ENCODE results near the gene CEP162. TPM values are rescaled to one million over a fixed set of nuclear protein-coding genes. Genes with fewer than 3 reads are reported as not detected.
A peak's percentile ranks its signal among the peaks of the same experiment; 100 is the strongest.

Gene CEP162
- total and polyA plus RNA-seq, 2 experiments from 2014 or later: 2.9 to 3.0 TPM

GRCh38 chr6:84074988-84075781 is 152.3 kb downstream of the CEP162 start:
- no peaks in the 10 kb centered on the region for H3K4me1 ChIP-seq (ENCODE audit: insufficient read depth)
- H3K27me3 ChIP-seq (replicated peaks; ENCODE audit: insufficient read depth): no peaks in the 10 kb centered on the region
- peak; percentile 56 for DNase-seq
- no peaks in the 10 kb centered on the region for H4K20me1 ChIP-seq (ENCODE audit: insufficient read depth)
- no peaks in the 10 kb centered on the region for H3F3A ChIP-seq (ENCODE audit: insufficient read depth)
- H3K4me3 ChIP-seq: no peak overlapping the region
- H2AFZ ChIP-seq: peak overlapping the region; percentile 48
- no peaks in the 10 kb centered on the region for H3K36me3 ChIP-seq (ENCODE audit: low read depth)
- in situ Hi-C loops (cut with MboI): no loop called here
- no peak overlapping the region for H3K4me2 ChIP-seq (ENCODE audit: unreplicated experiment)
- H3K27ac ChIP-seq: no peak overlapping the region
- 40% methylated on average over 6 of the region's 6 CpGs for WGBS, 2 experiments (ENCODE audit: low coverage in 1 of 2, low lambda C conversion rate in 2 of 2, missing lambda C conversion rate in 2 of 2)
- H3K9me3 ChIP-seq (ENCODE audit: low read depth): no peaks in the 10 kb centered on the region
- H3K9ac ChIP-seq: no peak overlapping the region
- no peaks in the 10 kb centered on the region for H3K9me2 ChIP-seq (ENCODE audit: insufficient read depth)
- no peaks in the 10 kb centered on the region for H3K79me2 ChIP-seq (ENCODE audit: insufficient read depth)
- no peak for TF ChIP-seq EZH2 (IDR thresholded peaks at IDR 0.05; ENCODE audit: insufficient read depth, poor library complexity, severe bottlenecking)
- no peak for TF ChIP-seq EZH2phosphoT487 (IDR thresholded peaks at IDR 0.05; ENCODE audit: insufficient read depth, low read depth)

Other genes starting within 250 kb of the CEP162 start
- gene MRAP2, start 193.9 kb downstream of the CEP162 start, total RNA-seq (2014; rRNA removed; shearing (Covaris generic)): 0.89 and 1.3 TPM in 2 replicates
- gene MRAP2, start 193.9 kb downstream of the CEP162 start, polyA plus RNA-seq (2016; fragmentation: Nextera tagmentation; extraction: Ambion mirVana): 0.96 and 1.1 TPM in 2 replicates

Data from GM23248 (cell line).